Natural killer cell (primary cell): Measurements from ENCODE around the gene GLO1. TPM values are rescaled to one million over a fixed set of nuclear protein-coding genes. Genes with fewer than 3 reads are reported as not detected.

Source experiments
- ATAC-seq, 3 donors: fragments of 150-1000 bp in 2 of 3; fragments of 200-7000 bp in 1 of 3; cut with Tn5 transposase; 1 replicate in 1 of 3; 2 replicates in 2 of 3; pipeline ENCODE4 v1.10.0; 2021; ENCODE audit warnings: mild to moderate bottlenecking in 2 of 3, moderate library complexity in 2 of 3
- DNase-seq, 2 donors: peaks; one replicate each; pipeline versions ENCODE4 v3.0.0 to v3.0.0-alpha.2; 2013 to 2021; ENCODE audit warnings: mixed read lengths in 1 of 2
- H3K27ac ChIP-seq: one replicate; pipeline ENCODE4 v1.5.1; 2013; ENCODE audit warnings: mild to moderate bottlenecking, low read length
- H3K27me3 ChIP-seq: one replicate; pipeline ENCODE4 v1.6.1; 2013; ENCODE audit warnings: low read length; ENCODE audit not compliant: control insufficient read depth, insufficient read depth
- H3K36me3 ChIP-seq: one replicate; pipeline ENCODE4 v1.6.1; 2013; ENCODE audit warnings: low read length; ENCODE audit not compliant: control insufficient read depth, insufficient read depth
- H3K4me1 ChIP-seq: one replicate; pipeline ENCODE4 v1.6.1; 2013; ENCODE audit warnings: low read length; ENCODE audit not compliant: control insufficient read depth, insufficient read depth
- H3K4me3 ChIP-seq: one replicate; pipeline ENCODE4 v1.5.1; 2013; ENCODE audit warnings: low read length
- H3K9me3 ChIP-seq: one replicate; pipeline ENCODE4 v1.6.1; 2013; ENCODE audit warnings: low read length; ENCODE audit not compliant: control insufficient read depth, insufficient read depth
- H3K27ac Mint-ChIP-seq, 2 donors: one replicate each; pipeline ENCODE4 v1.8.0; 2022; ENCODE audit warnings: mild to moderate bottlenecking in 2 of 2, mixed read lengths in 2 of 2, moderate library complexity in 1 of 2
- H3K27me3 Mint-ChIP-seq, 2 donors: one replicate each; pipeline ENCODE4 v1.8.0; 2022; ENCODE audit warnings: low read depth in 2 of 2, mixed read lengths in 2 of 2
- H3K36me3 Mint-ChIP-seq: one replicate; pipeline ENCODE4 v1.8.0; 2022; ENCODE audit warnings: mixed read lengths
- H3K4me1 Mint-ChIP-seq, 2 donors: one replicate each; pipeline ENCODE4 v1.8.0; 2022; ENCODE audit warnings: mixed read lengths in 2 of 2
- H3K4me3 Mint-ChIP-seq: one replicate; pipeline ENCODE4 v1.8.0; 2022; ENCODE audit warnings: mild to moderate bottlenecking, moderate library complexity, mixed read lengths
- H3K9me3 Mint-ChIP-seq, 2 donors: one replicate each; pipeline ENCODE4 v1.8.0; 2022; ENCODE audit warnings: mixed read lengths in 2 of 2
- WGBS: methylation state at CpG from one replicate; pipeline ENCODE4 v1.1.7; 2013; ENCODE audit warnings: missing lambda C conversion rate; ENCODE audit not compliant: insufficient coverage; 5-methylcytosine and 5-hydroxymethylcytosine counted together
- intact Hi-C: fragments of 100-400 bp; cut with micrococcal nuclease; formaldehyde crosslinking; loops from one replicate; pipeline ENCODE4 v1.14.2; 2022
- total RNA-seq, 4 donors: library from RNA; stranded (reverse); fragments of 120-200 nt in 1 of 4; gene quantifications; one replicate each; pipeline versions ENCODE4 v1.2.3 to v1.2.4, GENCODE V29; 2013 to 2022
- TF ChIP-seq, protein P1 (sequence below): fragments of 200-600 bp; IDR thresholded peaks from one replicate; pipeline ENCODE4 v1.8.0; 2022; ENCODE audit warnings: antibody characterized with exemption

Gene GLO1
- total RNA-seq, 3 donors from 2014 or later (not counting 1 experiment from before 2014, with no cell fraction given), result 24.2 to 31.3 (median 27.6) TPM

DNA sequence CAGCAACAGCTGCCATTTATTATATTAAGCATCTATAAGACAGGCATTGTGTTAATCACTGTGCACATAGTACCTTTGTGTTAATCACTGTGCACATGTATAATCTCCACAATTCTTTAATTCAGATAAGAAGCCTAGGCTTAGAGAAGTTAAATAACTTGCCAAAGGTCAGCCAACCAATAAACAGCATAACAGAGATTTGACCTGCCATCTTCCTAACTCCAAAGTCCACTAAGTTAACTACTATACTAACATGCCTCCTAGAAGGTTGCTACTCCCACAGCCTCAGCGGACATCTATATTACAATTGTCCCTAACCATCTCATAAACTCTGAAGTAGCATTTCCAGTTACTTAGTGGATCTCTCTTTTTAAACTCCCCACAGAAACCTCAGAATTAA is 66.9 kb downstream of the GLO1 start:
- Mint-ChIP-seq H3K4me3 (no peak overlapping the region), H3K27ac (peak overlapping the region in 1 of 2 donors; percentile 2)

DNA sequence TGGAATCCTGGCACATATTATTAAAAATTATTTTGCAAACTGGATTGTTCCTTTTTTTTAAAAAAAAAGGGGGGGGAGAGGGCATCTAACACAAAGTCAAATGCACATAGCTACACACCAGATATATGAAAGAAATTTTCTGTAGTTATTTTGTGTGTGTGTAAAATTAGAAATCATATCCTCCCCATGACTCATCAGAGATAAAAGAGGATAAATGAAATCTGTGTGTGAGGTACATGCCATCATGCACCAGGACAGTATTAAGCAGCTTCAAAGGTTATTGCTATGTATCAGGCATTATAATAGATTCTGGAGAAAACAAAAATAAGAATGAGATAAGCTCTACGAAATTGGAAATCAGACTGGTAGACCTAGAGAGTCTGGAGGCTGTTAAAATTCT is 68.4 kb downstream of the GLO1 start:
- no peaks in the 10 kb centered on the region for H3K36me3 ChIP-seq
- ATAC-seq, result no peak
- H3K4me1 Mint-ChIP-seq, result peaks cover 45 to 47% of the 10 kb centered on the region in 2 donors
- no peak overlapping the region for H3K27ac ChIP-seq
- no peak for DNase-seq
- H3K9me3 ChIP-seq, result no peaks in the 10 kb centered on the region
- no peaks in the 10 kb centered on the region for H3K9me3 Mint-ChIP-seq
- H3K27ac Mint-ChIP-seq, result peak overlapping the region in 1 of 2 donors; percentile 30
- no peak overlapping the region for H3K4me3 ChIP-seq
- no peaks in the 10 kb centered on the region for H3K36me3 Mint-ChIP-seq
- no peaks in the 10 kb centered on the region for H3K27me3 ChIP-seq
- H3K27me3 Mint-ChIP-seq, result no peaks in the 10 kb centered on the region
- intact Hi-C loops, result loop anchor here (10.0 kb wide), 1 partner anchor 480 kb away; the partner anchor contains the start of gene SAYSD1
- H3K4me3 Mint-ChIP-seq, result no peak overlapping the region
- H3K4me1 ChIP-seq, result peaks cover 8% of the 10 kb centered on the region
- WGBS, result no CpG with 5 or more reads among the region's 1 CpG
- TF ChIP-seq, protein P1, sequence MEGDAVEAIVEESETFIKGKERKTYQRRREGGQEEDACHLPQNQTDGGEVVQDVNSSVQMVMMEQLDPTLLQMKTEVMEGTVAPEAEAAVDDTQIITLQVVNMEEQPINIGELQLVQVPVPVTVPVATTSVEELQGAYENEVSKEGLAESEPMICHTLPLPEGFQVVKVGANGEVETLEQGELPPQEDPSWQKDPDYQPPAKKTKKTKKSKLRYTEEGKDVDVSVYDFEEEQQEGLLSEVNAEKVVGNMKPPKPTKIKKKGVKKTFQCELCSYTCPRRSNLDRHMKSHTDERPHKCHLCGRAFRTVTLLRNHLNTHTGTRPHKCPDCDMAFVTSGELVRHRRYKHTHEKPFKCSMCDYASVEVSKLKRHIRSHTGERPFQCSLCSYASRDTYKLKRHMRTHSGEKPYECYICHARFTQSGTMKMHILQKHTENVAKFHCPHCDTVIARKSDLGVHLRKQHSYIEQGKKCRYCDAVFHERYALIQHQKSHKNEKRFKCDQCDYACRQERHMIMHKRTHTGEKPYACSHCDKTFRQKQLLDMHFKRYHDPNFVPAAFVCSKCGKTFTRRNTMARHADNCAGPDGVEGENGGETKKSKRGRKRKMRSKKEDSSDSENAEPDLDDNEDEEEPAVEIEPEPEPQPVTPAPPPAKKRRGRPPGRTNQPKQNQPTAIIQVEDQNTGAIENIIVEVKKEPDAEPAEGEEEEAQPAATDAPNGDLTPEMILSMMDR, result no peak

More for the DNA sequence above, 66.9 kb downstream of the GLO1 start:
- H3K9me3 ChIP-seq, result no peaks in the 10 kb centered on the region
- no peaks in the 10 kb centered on the region for H3K36me3 ChIP-seq
- WGBS, result 85% methylated on average over 1 of the region's 1 CpG
- H3K27ac ChIP-seq, result no peak overlapping the region
- H3K9me3 Mint-ChIP-seq, result no peaks in the 10 kb centered on the region
- H3K36me3 Mint-ChIP-seq, result no peaks in the 10 kb centered on the region
- intact Hi-C loops, result loop anchor here (10.0 kb wide), 1 partner anchor 479 kb away; the partner anchor contains the start of gene SAYSD1
- ATAC-seq (no peak), DNase-seq (no peak)
- no peak overlapping the region for H3K4me3 ChIP-seq
- H3K27me3 Mint-ChIP-seq, result no peaks in the 10 kb centered on the region
- peaks cover 18% of the 10 kb centered on the region for H3K4me1 ChIP-seq
- TF ChIP-seq, protein P1, result no peak
- H3K27me3 ChIP-seq, result no peaks in the 10 kb centered on the region
- peaks cover 51 to 57% of the 10 kb centered on the region in 2 donors for H3K4me1 Mint-ChIP-seq

DNA sequence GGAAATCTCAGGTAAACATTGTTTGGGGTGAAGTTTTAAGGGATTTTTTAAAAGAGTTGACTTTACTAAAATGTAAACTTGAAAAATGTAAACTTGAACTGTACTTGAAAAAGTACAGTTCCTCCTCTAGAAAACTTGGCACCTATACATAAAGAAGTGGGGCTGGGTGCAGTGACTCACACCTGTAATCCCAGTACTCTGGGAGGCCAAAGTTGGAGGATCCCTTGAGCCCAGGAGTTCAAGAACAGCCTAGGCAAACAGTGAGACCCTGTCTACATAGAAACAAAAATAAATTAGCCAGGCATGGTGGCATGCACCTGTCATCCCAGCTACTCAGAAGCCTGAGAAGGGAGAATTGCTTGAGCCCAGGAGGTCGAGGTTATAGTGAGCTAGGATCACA is 70.5 kb downstream of the GLO1 start:
- Mint-ChIP-seq H3K36me3 (no peaks in the 10 kb centered on the region), H3K9me3 (no peaks in the 10 kb centered on the region), H3K27ac (no peak overlapping the region), H3K4me1 (peaks cover 27 to 40% of the 10 kb centered on the region in 2 donors), H3K4me3 (no peak overlapping the region), H3K27me3 (no peaks in the 10 kb centered on the region)
- no peaks in the 10 kb centered on the region for H3K9me3 ChIP-seq
- no peak for ATAC-seq
- no peak for DNase-seq
- H3K4me3 ChIP-seq, result no peak overlapping the region
- TF ChIP-seq, protein P1, result no peak
- no CpG with 5 or more reads among the region's 1 CpG for WGBS
- H3K4me1 ChIP-seq, result no peaks in the 10 kb centered on the region
- no peaks in the 10 kb centered on the region for H3K36me3 ChIP-seq
- H3K27ac ChIP-seq, result no peak overlapping the region
- H3K27me3 ChIP-seq, result no peaks in the 10 kb centered on the region
- intact Hi-C loops, result loop anchor here (10.0 kb wide), 1 partner anchor 482 kb away; the partner anchor contains the start of gene SAYSD1
